Activated CD8-positive, alpha-beta memory T cell treated with anti-CD3 and anti-CD28 coated beads for 48 hours (primary cell): ENCODE data around the gene NME3.
A peak's percentile ranks its signal among the peaks of the same experiment; 100 is the strongest.
"Not testable (repeated sequence)": the region's sequence is repeated elsewhere in the genome, so short reads cannot be mapped to it uniquely, and the experiment has no call there.

ENCODE experiments used
- DNase-seq, 3 experiments: peaks; one replicate each; pipeline ENCODE4 v3.0.0-alpha.2; 2020; ENCODE audit warnings: low read depth in 2 of 3, low spot score in 2 of 3

Gene NME3

DNA sequence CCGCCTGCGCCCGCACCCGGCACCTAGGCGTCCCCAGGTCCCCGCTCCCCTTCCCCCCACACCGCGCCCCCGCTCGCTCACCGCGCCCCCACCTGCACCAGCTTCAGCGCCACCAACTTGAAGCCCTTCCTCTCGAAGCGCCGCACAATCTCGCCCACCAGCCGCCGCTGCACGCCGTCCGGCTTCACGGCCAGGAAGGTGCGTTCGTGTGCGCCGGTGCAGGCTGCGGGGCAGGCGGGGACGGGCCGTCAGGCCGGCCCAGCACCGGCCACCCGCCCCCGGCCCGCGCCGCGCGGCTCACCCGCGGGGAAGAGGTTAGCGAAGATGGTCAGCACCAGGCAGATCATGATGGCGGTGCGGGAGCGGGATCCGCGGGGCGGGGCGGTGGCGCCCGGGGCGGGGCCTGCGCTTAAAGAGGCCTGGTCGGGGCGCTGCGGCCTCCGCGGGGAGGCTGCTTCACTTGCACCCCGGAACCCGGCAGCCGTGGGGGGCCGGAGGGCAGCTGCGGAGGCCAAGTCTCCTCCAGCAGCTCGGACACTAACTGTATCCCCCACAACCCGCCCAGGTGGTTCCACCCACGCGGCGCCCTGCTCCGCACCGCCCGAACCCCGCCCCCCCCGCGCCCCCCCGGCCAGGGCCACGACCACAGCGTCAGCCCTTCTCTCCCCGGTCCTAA, at the start of gene NME3:
Gene NME3 (minus strand): TSS at position 356 of the 676 bp plus-strand sequence. CDS start 9 bp downstream, at position 347.
- peak; percentile 51 to 63 (median 56) for DNase-seq

DNA sequence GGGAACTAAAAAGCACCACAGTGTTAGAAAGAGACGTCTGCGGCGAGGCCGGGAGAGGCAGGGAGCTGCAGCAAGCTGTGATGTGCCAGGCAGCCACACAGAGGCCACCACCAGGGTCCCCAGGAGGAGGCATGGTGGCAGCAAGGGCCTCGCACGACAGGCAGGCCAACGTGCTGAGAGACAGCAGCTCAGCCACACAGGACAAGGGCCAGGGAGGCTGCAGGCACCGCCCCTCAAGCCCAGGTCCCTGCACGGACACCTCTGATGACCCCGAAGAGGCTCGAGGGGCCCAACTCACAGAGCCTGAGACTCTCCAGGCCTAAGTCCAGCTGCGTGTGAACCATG, 49.6 kb upstream of the NME3 start:
- DNase-seq: no peak

DNA sequence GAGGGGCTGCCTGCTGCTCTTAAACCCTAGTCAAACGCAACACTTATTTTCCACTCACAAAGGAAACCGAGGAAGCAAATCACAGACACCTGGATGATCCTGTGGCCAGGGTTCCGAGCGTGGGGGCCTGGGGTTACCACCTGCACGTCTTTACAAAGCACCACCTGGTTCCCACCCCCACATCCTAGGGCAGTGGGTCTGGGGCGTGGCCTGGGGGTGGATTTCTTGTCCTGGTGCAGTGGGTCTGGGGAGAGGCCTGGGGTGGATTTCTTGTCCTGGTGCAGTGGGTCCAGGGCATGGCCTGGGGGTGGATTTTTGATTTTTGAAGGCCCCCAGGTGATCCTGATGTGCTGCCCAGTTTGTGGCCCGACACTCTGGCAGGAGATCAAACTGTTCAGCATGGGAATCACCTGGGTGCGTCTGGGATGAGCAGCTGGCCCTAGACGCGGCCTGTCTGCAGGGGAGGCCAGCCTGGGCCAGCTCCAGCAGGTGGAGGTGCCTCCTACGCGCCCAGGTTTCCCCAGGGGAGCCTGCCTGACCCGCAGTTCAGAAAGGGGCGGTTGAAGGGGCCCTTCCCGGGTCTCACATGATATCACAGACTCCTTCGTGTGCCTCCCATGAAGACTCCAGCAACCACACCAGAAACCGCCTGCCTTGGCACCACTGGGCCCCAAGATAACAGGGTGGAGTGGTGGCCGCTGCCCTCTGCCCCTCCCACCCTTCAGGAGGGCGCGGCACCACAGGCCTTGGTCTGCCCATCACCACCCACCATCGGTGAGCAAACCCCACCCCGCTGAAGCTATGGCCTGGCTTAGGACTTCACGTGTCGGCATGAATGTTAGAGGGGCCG, 49.0 kb upstream of the NME3 start:
- no peak for DNase-seq

DNA sequence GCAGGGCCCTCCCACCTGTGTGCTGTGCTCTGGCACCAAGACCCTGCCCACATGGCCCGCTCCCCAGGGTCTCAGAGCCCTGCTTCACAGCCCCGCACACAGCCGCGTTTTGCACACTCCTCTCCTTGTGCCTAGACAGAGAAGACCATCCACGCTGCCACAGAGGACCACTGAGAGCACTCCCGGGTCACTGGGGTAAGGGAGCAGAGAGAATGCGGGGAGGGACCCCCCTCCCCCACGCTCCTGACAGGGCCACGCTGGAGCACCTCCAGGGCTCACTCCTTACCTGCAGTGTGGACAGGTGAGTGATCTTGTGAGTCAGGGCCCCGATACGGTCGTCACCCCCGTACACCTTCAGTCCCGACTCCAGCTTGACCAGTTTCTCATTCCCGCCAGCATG, 48.3 kb upstream of the NME3 start:
- DNase-seq: no peak

DNA sequence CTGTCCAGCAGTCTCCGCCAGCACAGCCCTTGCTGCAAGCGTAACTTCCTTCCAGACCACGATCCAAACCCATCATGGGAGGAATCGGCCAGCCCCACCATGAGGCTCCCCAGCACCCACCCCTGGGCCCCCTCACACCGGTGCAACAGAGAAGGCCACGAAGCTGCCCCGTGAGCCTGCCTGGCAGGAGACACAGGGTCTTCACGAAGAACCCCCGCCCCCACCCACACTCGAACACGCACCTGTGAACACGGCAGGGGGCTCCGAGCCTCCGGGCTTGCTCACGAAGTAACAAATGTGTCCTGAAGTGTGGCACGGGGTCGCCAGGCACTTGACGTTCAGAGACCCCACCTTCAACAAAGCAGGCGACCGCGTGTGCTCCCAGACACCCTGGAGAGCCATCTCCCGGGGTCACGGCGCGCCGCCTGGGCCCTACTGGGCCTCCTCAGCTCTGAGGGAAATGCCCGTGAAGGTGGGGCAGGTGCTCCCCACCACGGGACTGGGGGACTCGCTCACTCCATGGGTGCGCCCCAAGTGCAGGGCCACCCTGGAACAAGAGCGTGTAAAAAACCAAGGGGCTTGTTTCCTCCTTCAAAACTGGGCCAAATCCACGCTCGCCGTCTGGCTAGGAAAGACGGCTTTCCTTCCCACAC, 47.7 kb upstream of the NME3 start:
- DNase-seq: no peak

DNA sequence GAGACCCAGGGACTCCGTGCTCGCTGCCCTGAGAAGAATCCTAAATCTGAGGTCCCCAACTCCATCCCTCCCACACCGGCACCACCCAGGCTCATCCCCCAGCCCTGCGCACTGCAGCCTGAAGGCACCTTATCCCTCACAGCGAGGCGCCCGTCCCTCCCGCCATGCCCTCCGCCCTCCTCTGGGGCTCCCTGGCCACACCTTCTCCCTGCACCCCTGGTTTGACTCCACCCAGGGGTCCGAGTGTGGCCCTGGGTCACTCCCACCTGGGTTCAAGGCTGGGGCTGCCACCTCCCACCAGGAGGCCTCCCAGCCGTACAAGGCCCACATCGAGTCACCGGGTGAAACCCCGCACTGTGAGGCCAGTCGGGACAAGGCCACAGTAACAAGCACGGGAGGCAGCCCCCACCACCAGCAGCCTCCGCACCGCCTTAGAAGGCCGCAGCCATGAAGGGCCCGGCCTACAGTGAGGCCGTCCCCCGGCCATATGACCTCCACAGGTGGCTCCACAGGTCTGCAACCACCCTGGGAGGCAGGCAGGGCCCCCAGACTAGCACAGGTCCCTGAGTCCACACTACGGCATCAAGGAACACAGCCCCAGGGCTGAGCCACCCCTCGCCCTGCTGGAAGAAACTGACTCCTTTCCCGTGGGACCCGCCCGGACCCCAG, 47.0 kb upstream of the NME3 start:
- no peak for DNase-seq

DNA sequence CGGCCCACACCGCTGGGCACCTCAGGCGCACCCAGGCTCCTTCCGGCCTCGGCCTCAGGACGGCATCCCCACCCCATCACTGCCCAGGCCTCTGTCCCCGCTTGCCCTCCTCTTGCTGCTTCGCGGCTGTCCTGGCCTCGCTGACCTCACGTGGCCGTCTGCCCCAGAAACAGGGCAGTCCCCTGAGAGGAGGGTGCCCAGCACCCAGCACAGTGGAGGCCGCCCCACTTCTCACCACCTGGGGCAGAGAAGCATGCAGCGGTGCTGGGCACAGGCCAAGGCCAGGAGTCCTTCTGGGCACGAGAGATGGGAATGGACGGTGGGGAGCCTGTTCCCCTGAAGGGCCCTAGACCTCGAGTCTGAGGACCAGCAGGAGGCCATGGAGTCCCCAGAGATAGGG, 46.4 kb upstream of the NME3 start:
- no peak for DNase-seq

DNA sequence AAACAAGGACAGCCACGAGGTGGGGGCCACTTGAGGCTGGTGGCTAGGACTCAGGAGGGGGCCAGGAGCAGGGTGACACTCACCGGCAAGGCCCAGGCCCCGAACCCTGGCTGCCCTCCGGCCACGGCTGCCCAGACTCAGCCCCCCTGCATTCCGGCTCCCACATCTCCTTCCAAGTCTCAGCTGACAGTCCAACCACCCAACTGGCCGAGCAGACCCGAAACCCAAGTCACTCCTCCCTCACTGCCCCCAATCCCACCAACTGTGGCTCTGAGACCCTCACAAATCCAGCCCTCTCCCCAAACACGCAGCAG, 45.9 kb upstream of the NME3 start:
- DNase-seq: no peak

DNA sequence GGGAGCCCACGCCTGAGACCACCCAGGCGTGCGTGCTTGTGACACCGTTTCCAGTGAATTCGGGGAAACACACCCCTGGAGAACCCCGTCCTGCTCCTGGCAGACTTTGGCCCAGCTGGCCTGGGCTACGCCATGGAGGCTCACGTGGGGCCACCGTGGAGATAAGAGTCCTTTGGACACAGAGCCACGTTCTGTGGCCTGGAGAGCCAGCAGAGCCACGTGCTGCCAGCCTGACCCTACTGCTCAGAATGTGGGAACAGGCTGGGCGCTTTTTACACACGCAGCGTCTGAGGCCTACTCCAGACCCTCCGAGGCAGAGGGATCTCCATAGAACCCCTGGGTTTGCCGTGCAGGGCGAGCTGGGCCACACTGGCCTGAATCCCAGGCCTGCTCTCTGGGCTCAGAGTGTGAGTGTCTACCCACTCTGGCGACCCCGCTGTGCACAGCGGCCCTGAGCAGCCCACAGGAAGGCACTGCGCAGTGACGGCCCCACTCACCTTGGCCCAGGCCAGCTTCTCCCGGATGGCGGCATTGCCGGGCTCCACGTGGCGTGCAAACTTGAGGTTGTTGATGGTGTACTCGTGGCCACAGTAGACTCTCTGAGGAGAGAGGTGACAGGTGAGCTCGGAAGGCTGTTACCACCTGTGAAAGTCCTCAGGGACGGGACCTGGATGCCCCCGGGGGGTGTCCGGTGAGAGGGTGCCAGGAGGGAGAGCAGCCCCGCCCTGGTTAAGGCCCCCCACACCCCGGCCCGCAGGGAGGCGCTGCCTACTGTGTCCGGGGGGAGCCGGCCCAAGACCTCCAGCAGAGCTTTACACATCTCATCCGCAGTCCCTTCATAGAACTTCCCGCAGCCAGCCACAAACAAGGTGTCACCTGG, 45.3 kb upstream of the NME3 start:
- no peak for DNase-seq

DNA sequence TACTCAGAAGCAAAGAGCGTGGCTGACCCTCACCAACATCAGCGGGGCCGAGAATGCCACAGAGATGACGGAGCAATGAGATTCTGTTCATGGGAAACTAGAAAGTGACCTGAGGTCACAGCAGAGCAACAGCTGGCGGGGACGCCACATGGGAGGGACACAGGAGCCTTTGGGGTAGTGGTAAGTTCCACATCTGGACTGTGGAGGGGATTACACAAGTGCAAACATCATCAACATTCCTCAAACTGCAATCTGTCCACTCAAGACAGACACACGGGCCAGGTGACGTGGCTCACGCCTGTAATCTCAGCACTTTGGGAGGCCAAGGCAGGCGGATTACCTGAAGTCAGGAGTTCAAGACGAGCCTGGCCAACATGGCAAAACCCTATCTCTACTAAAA, 44.1 kb upstream of the NME3 start:
- no peak for DNase-seq

DNA sequence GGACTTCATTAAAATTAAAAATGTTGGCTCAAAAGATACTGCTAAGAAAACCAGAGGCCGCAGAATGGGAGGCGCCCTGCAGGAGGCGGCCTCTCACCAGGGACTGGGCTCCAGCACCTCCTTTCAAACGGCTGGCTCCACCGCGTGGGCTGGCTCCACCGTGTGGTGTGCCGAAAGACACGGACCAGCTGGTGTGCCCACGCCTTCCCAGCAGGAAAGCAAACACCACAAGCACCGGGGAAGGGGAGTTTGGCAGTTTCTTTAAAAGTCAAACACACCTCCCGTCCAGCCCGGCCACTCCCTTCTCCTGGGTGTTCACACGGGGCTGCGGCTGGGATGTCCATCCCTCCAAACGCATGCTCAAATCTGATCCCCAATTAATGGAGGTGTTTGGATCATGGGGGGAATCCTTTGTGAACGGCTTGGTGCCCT, 41.4 kb upstream of the NME3 start:
- DNase-seq: peak in 1 of 3 experiments; percentile 17

DNA sequence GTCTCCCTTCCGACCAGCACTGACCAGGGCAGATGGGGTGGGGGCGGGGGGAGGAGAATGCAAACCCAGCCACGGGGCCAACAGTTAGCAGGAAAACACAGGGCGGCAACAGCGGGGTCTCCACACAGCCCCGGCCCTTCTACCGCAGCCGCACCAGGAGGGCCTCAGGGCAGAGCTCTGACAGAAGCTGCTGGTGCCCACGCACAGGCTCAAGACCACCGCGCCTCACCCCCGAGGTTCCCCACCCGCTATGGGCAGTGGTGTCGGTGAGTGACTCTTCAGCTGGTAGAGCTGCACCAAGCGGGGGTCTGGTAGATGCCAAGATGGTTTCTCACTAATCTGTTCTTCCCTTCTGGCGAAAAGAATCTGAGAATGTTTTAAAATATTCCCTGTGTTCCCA, 39.2 kb upstream of the NME3 start:
- DNase-seq: no peak

DNA sequence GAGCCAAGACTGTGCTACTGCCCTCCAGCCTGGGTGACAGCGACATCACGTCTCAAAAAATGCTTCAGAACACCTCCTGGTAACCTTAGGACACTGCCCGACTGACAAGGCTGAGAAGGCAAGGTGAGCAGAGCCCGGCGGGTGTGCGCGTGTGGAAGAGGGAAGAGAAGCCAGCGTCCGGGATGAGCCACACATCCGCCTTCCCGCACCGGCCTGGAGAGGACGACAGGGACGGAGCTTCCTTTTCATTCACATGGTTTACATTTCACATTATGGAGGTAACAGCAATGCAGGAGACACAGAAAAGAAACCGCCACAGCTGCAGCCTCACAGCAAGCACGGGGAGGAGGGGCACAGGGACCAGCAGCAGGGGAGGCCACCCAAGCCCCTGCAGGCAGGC, 38.8 kb upstream of the NME3 start:
- no peak for DNase-seq

DNA sequence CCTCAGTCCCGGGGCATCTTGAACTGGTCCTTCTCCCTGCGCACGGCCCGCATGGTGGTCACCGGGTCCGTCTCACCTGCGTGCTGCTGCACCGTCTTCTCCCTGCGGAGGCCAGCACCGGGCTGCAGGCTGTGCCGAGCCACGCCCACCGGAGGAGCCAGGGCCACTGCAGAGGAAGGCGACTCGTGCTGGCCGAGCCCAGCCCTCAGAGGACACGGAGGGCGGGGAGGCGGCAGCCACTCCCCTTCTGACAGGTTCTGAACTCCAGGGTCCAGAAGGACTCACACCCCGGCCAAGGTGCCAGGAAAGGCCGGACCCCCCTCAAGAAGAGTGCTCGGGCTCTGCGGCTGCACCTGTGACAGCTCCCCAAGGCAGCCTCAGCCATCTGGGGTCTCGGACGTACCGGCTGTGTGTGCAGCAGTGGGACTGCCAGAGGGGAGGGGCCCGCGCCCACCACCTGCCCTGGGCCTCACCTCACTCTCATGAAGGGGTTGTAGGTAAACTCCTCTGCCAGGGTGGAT, 38.0 kb upstream of the NME3 start:
- no peak for DNase-seq

DNA sequence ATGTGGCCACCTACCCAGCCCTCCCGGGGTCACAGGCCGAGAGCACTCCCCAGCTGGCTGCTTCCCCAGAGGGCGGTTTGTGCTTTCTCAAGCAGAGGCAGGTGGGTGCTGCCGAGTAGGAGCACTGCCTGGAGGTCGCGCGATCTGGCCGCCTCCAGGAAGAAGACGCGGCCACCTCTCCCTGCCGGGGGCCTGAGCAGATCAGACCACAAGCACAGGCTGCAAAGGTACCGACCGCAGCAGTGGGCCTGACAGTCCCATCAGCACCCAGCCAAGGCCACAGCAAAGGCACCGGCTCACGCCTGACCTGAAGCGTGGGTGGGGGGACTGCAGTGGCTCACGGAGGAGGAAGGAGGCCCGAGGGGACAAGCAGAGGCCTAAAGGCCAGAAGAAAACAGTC, 37.3 kb upstream of the NME3 start:
- no peak for DNase-seq

DNA sequence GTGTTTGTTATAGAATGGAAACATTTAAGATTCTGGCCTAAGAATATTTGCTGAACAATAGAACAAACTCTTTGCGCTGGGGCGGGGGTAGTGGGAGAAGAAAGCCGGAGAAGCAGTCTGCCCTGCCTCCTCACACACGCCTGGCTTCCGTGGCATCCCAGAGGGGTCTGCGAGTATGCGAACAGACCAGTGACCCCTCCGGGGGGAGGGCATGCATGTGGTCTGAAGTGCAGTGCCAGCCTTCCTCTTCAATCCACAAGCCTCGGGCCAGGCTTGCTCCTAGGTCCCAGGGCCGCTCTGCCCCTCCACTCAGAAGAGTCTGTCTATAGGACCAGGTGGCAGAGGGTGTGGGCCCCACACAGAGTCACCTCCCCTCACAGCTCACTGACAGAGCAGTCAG, 36.3 kb upstream of the NME3 start:
- DNase-seq: no peak

DNA sequence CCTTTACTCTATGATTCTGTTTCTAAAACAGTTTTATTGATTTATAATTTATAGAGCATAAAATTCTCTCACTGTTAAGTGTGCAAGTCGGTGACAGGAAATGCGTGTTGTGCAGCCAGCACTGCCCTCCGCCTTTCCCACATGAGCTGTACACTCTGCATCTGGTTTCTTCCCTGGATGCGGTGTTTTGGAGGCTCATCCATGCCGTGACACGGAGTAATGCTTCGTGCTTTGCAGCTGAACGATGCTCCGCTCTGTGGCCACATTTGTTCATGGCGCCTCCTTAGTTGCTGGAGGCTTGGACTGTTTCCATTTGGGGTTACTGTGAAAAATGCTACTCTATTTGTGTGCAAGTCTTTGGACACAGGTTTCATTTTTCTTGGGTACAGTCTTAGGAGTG, 29.4 kb upstream of the NME3 start:
- DNase-seq: no peak

DNA sequence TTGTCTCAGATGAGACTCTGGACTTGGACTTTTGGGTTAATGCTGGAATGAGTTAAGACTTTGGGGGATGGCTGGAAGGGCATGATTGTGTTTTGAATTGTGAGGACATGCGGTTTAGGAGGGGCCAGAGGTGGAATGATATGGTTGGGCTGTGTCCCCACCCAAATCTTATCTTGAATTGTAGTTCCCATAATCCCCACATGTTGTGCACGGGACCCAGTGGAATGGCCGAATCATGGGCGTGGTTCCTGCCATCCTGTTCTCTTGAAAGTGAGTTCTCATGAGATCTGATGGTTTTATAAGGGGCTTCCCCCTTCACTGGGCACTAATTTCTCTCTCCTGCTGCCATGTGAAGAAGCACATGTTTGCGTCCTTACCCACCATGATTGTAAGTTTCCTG, 27.9 kb upstream of the NME3 start:
- DNase-seq: not testable (repeated sequence)

DNA sequence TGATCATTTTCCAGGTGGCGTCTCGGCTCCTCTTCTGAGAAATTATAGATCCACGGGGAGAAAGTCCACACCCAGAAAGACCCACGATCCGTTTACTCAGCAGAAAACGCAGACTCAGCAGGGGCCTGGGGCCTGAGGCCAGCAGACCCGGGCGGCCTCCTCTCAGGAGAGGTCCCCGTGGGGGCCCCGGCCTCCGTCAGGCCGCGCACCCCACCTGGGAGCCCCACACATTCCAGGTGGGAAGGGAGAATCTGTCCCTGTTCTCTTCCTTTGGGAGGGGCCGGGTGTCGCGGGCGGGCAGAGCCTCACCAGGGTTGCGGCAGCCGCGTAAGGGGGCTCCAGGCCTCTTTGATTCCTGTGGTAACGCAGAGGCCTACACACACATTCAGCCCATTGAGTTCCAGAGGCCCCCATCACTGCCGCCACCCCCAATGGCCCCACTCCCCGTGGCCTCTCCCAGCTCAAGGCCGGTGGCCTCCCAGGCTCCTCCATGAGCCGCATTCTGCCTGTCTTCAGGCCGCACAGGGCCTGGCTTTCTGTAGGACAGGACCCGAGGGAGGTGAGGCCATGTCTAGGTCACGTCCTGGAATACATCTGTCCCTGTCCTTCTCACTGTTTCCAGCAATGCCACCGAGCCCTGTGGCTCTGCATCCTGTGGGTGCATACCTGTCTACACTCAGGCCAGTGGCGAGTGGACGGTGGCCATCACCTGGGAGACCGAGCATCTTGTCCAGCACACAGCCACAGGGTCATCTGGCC, 23.7 kb upstream of the NME3 start:
- no peak for DNase-seq
